Adrenal gland (tissue), 12 donors: Measurements from ENCODE around the gene ADCY2. TPM values are rescaled to one million over a fixed set of nuclear protein-coding genes. Genes with fewer than 3 reads are reported as not detected.

ENCODE experiments used
- DNase-seq, 7 donors: peaks; one replicate each; pipeline ENCODE4 v3.0.0-alpha.2; 2019 to 2020
- H3K27ac ChIP-seq, 5 donors: fragments of 200-600 bp; sonication (generic) in 4 of 5; 1 replicate in 3 of 5; 2 replicates in 2 of 5; pipeline versions ENCODE4 v1.5.1 to v1.8.0; 2016 to 2020; ENCODE audit warnings: mild to moderate bottlenecking in 1 of 5
- H3K27me3 ChIP-seq: fragments of 200-600 bp; 2 replicates; pipeline ENCODE4 v1.8.0; 2021
- H3K36me3 ChIP-seq, 2 donors: fragments of 200-600 bp; replicated peaks in 1 of 2; 1 replicate in 1 of 2; 2 replicates in 1 of 2; pipeline versions ENCODE4 v1.5.1 to v1.8.0; 2018 to 2022
- H3K4me1 ChIP-seq, 2 donors: fragments of 200-600 bp; replicated peaks in 1 of 2; 1 replicate in 1 of 2; 2 replicates in 1 of 2; pipeline versions ENCODE4 v1.5.1 to v1.8.0; 2018 to 2021
- H3K4me3 ChIP-seq, 4 donors: fragments of 200-600 bp; sonication (generic) in 3 of 4; one replicate each; pipeline ENCODE4 v1.5.1; 2016 to 2018
- H3K9me3 ChIP-seq, 3 donors: fragments of 200-600 bp; sonication (generic) in 1 of 3; replicated peaks in 1 of 3; 1 replicate in 2 of 3; 2 replicates in 1 of 3; pipeline versions ENCODE4 v1.5.1 to v1.8.0; 2016 to 2021
- CTCF ChIP-seq, 6 experiments: fragments of 450-650 bp in 4 of 6; fragments of 200-600 bp in 2 of 6; sonication (generic) in 1 of 6; IDR thresholded peaks; 1 replicate in 5 of 6; 2 replicates in 1 of 6; pipeline versions ENCODE4 v1.5.1 to v1.8.0; 2016 to 2021; ENCODE audit warnings: antibody characterized with exemption in 6 of 6, mild to moderate bottlenecking in 2 of 6, moderate library complexity in 1 of 6
- POLR2A ChIP-seq, 2 donors: fragments of 450-650 bp; IDR thresholded peaks; one replicate each; pipeline ENCODE4 v1.6.1; 2017; ENCODE audit warnings: antibody characterized with exemption in 2 of 2, mild to moderate bottlenecking in 2 of 2, moderate library complexity in 1 of 2
- WGBS, 4 donors: extraction: QIAGEN DNeasy Blood & Tissue Kit in 2 of 4; methylation state at CpG; one replicate each; pipeline versions ENCODE4 v1.1.5 to v1.1.7; 2013 to 2017; 5-methylcytosine and 5-hydroxymethylcytosine counted together
- intact Hi-C, 2 donors: fragments of 100-400 bp; cut with DNase I; formaldehyde crosslinking; loops; one replicate each; pipeline versions ENCODE4 v1.14.1 to v1.15.0; 2022 to 2023
- polyA plus RNA-seq, 3 donors: library from polyadenylated mRNA; stranded (reverse); fragments of 200-250 nt in 2 of 3; fragments of 350-450 nt in 1 of 3; fragmentation: Illumina TruSeq in 1 of 3; extraction: RNeasy Lipid Tissue Mini Kit (QIAGEN cat#74804) in 1 of 3; gene quantifications; one replicate each; pipeline ENCODE4 v1.2.3, GENCODE V29; 2013 to 2014
- total RNA-seq, 9 donors: library from RNA; depleted of rRNA in 4 of 9; stranded (reverse); fragments of >200 nt in 4 of 9; fragments of 120-200 nt in 1 of 9; fragmentation: NEBNext Ultra II Directional in 1 of 9; extraction: Animal tissue kit (Norgen Biotek cat#: 25700) in 1 of 9; gene quantifications; one replicate each; pipeline versions ENCODE4 v1.1.0 to v1.2.4, GENCODE V29; 2013 to 2023
- donor health status: healthy with polysubstance abuse.
- donor health status: Bipolar disorder and iron deficiency.
- donor health status: DM: yes; HTN: yes; CAD: no.
- donor health status: DM: no; HTN: no; CAD: no.
- donor health status: DM: no; HTN: no; CAD: no.
- donor health status: DM: yes; HTN: yes; CAD: no.

Gene ADCY2
- total and polyA plus RNA-seq, 12 donors = 0.85 to 6.6 (median 2.3) TPM

DNA sequence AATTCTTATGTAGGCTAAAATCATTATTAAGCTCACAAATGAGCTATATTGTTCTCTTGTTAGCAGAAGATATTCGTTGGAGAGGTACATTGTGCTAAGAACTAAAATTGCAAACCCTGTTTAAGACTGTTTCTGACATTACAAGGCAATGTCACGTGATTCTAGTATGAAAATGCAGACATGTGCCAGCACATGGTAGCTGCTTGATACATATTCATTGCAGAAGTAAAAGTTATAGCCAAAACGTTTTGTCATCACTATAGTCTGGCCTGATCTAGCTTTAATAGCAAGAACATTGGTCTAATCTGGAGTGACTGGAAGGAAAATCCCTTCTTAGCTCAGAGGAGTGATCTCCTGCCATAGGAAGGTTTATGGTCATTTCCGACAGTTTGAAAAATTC, 310.3 kb downstream of the ADCY2 start:
- WGBS, 4 donors = 63 to 84% (median 71%) methylated on average over 4 of the region's 4 CpGs
- DNase-seq = no peak
- H3K9me3 ChIP-seq = no peaks in the 10 kb centered on the region
- TF ChIP-seq CTCF (IDR thresholded peaks at IDR 0.05) = no peak
- no peak for TF ChIP-seq POLR2A (IDR thresholded peaks at IDR 0.05)
- no peaks in the 10 kb centered on the region for H3K27me3 ChIP-seq
- no peaks in the 10 kb centered on the region for H3K36me3 ChIP-seq
- intact Hi-C loops = no loop called here
- no peaks in the 10 kb centered on the region for H3K4me1 ChIP-seq
- H3K4me3 ChIP-seq = no peak overlapping the region
- no peak overlapping the region for H3K27ac ChIP-seq

GRCh38 chr5:7714119-7714518, 318.2 kb downstream of the ADCY2 start:
- H3K27me3 ChIP-seq = no peaks in the 10 kb centered on the region
- WGBS, 4 donors = 79 to 87% (median 85%) methylated on average over 6 of the region's 6 CpGs
- DNase-seq = no peak
- H3K27ac ChIP-seq = no peak overlapping the region
- H3K4me3 ChIP-seq = no peak overlapping the region
- intact Hi-C loops = no loop called here
- no peak for TF ChIP-seq POLR2A (IDR thresholded peaks at IDR 0.05)
- no peak for TF ChIP-seq CTCF (IDR thresholded peaks at IDR 0.05)
- H3K4me1 ChIP-seq = no peaks in the 10 kb centered on the region
- H3K9me3 ChIP-seq = no peaks in the 10 kb centered on the region
- H3K36me3 ChIP-seq = no peaks in the 10 kb centered on the region

DNA sequence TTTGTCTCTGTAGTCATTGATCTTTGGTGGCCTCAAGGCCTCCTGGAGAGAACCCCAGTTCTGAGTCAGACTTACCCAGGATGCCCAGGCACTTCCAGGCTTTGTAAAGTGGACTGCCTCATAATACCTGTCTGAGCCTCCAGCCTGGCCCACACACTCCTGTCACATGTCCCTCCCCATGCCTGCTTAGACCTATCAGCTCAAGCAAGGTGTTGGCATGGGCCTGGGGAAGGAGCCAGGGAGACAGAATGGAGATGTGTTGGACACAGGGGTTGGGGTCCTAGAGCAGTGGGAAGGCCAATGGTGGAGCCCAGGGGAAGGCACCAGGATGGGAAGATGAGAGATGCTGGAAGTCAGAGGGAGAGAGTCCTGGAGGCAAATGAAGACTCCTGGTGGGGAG, 318.8 kb downstream of the ADCY2 start:
- Histone ChIP-seq H3K27me3 (no peaks in the 10 kb centered on the region), H3K4me1 (no peaks in the 10 kb centered on the region), H3K27ac (no peak overlapping the region), H3K4me3 (no peak overlapping the region), H3K36me3 (no peaks in the 10 kb centered on the region), H3K9me3 (no peaks in the 10 kb centered on the region)
- DNase-seq = no peak
- intact Hi-C loops = no loop called here
- no peak for TF ChIP-seq CTCF (IDR thresholded peaks at IDR 0.05)
- no peak for TF ChIP-seq POLR2A (IDR thresholded peaks at IDR 0.05)

DNA sequence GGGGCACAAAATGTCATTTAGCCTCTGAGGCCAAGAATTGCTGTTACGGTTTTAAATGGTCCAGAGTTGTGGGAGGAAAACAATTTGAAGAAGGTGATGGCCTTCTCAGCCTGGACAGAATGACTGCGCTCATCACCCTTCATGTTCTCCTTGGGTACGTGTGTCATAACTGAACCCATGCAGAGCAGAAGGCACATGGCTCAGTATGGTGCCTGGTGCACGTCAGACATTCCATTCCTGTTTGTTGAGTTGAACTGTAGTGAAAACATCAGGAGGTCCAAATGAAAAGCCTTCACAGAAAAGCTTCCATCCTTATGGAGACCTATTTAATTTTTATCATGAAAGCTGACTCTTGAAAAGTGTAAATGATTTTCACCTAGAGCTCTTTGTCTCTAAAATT, 321.8 kb downstream of the ADCY2 start:
- intact Hi-C loops = no loop called here
- Histone ChIP-seq H3K4me3 (no peak overlapping the region), H3K27me3 (no peaks in the 10 kb centered on the region), H3K27ac (no peak overlapping the region), H3K36me3 (no peaks in the 10 kb centered on the region), H3K4me1 (no peaks in the 10 kb centered on the region), H3K9me3 (no peaks in the 10 kb centered on the region)
- WGBS, 4 donors = 82 to 96% (median 89%) methylated on average over 4 of the region's 4 CpGs
- no peak for DNase-seq
- no peak for TF ChIP-seq POLR2A (IDR thresholded peaks at IDR 0.05)
- TF ChIP-seq CTCF (IDR thresholded peaks at IDR 0.05) = no peak
